Measurements from ENCODE around the gene ZNRF3. TPM values are rescaled to one million over a fixed set of nuclear protein-coding genes. Genes with fewer than 3 reads are reported as not detected.

The ZNRF3 gene
- total RNA-seq, 1 donor from 2014 or later: 2.0 TPM

GRCh38 chr22:29043906-29044575 is 160.7 kb downstream of the ZNRF3 start:
- H3K4me3 Mint-ChIP-seq: no peak overlapping the region
- no peaks in the 10 kb centered on the region for H3K4me1 Mint-ChIP-seq
- intact Hi-C loops (cut with micrococcal nuclease): no loop called here
- H3K36me3 Mint-ChIP-seq (ENCODE audit: low read depth): no peaks in the 10 kb centered on the region
- H3K27me3 Mint-ChIP-seq: peaks cover 15% of the 10 kb centered on the region
- H3K27ac Mint-ChIP-seq: no peak overlapping the region
- no peak for DNase-seq
- H3K9me3 Mint-ChIP-seq: no peaks in the 10 kb centered on the region

- intact Hi-C loops (cut with micrococcal nuclease): no loop called here
- no peak overlapping the region for H3K4me3 Mint-ChIP-seq
- no peaks in the 10 kb centered on the region for H3K36me3 Mint-ChIP-seq (ENCODE audit: low read depth)
- no peaks in the 10 kb centered on the region for H3K9me3 Mint-ChIP-seq
- no peaks in the 10 kb centered on the region for H3K4me1 Mint-ChIP-seq
- no peak for DNase-seq
- H3K27ac Mint-ChIP-seq: no peak overlapping the region
- peaks cover 10% of the 10 kb centered on the region for H3K27me3 Mint-ChIP-seq
Observed at GRCh38 chr22:29044657-29045176, 161.3 kb downstream of the ZNRF3 start.

- H3K27ac Mint-ChIP-seq: no peak overlapping the region
- no peaks in the 10 kb centered on the region for H3K27me3 Mint-ChIP-seq
- DNase-seq: no peak
- no peaks in the 10 kb centered on the region for H3K9me3 Mint-ChIP-seq
- no peaks in the 10 kb centered on the region for H3K36me3 Mint-ChIP-seq (ENCODE audit: low read depth)
- intact Hi-C loops (cut with micrococcal nuclease): no loop called here
- no peak overlapping the region for H3K4me3 Mint-ChIP-seq
- H3K4me1 Mint-ChIP-seq: no peaks in the 10 kb centered on the region
Observed at GRCh38 chr22:29048822-29049654, 165.7 kb downstream of the ZNRF3 start.

GRCh38 chr22:29049655-29050263 is 166.4 kb downstream of the ZNRF3 start:
- intact Hi-C loops (cut with micrococcal nuclease): no loop called here

GRCh38 chr22:29050457-29050856 is 167.1 kb downstream of the ZNRF3 start:
- no peaks in the 10 kb centered on the region for H3K4me1 Mint-ChIP-seq
- no peaks in the 10 kb centered on the region for H3K9me3 Mint-ChIP-seq
- no peak overlapping the region for H3K4me3 Mint-ChIP-seq
- peaks cover 3% of the 10 kb centered on the region for H3K27me3 Mint-ChIP-seq
- no peak overlapping the region for H3K27ac Mint-ChIP-seq
- intact Hi-C loops (cut with micrococcal nuclease): no loop called here
- no peak for DNase-seq
- no peaks in the 10 kb centered on the region for H3K36me3 Mint-ChIP-seq (ENCODE audit: low read depth)

More at GRCh38 chr22:29049655-29050263, 166.4 kb downstream of the ZNRF3 start:
- no peaks in the 10 kb centered on the region for H3K36me3 Mint-ChIP-seq (ENCODE audit: low read depth)
- H3K27ac Mint-ChIP-seq: no peak overlapping the region
- no peak overlapping the region for H3K4me3 Mint-ChIP-seq
- H3K27me3 Mint-ChIP-seq: peaks cover 1% of the 10 kb centered on the region
- no peaks in the 10 kb centered on the region for H3K4me1 Mint-ChIP-seq
- no peaks in the 10 kb centered on the region for H3K9me3 Mint-ChIP-seq
- no peak for DNase-seq

GRCh38 chr22:29053048-29053702 is 169.8 kb downstream of the ZNRF3 start:
- Mint-ChIP-seq H3K27ac (no peak overlapping the region), H3K4me1 (no peaks in the 10 kb centered on the region), H3K4me3 (no peak overlapping the region), H3K36me3 (ENCODE audit: low read depth) (no peaks in the 10 kb centered on the region), H3K27me3 (peaks cover 8% of the 10 kb centered on the region), H3K9me3 (no peaks in the 10 kb centered on the region)
- no peak for DNase-seq
- intact Hi-C loops (cut with micrococcal nuclease): no loop called here

- intact Hi-C loops (cut with micrococcal nuclease): no loop called here
- no peak for DNase-seq
- Mint-ChIP-seq H3K4me1 (no peaks in the 10 kb centered on the region), H3K9me3 (no peaks in the 10 kb centered on the region), H3K27me3 (peaks cover 14% of the 10 kb centered on the region), H3K27ac (no peak overlapping the region), H3K4me3 (no peak overlapping the region), H3K36me3 (ENCODE audit: low read depth) (no peaks in the 10 kb centered on the region)
Observed at GRCh38 chr22:29054251-29054767, 170.9 kb downstream of the ZNRF3 start.

- DNase-seq: no peak
- intact Hi-C loops (cut with micrococcal nuclease): no loop called here
- Mint-ChIP-seq H3K4me3 (no peak overlapping the region), H3K4me1 (no peaks in the 10 kb centered on the region), H3K27me3 (peaks cover 19% of the 10 kb centered on the region), H3K36me3 (ENCODE audit: low read depth) (no peaks in the 10 kb centered on the region), H3K9me3 (no peaks in the 10 kb centered on the region), H3K27ac (no peak overlapping the region)
Observed at GRCh38 chr22:29055192-29055830, 171.9 kb downstream of the ZNRF3 start.

- no peaks in the 10 kb centered on the region for H3K36me3 Mint-ChIP-seq (ENCODE audit: low read depth)
Observed at GRCh38 chr22:29056472-29056871, 173.1 kb downstream of the ZNRF3 start.

GRCh38 chr22:29060251-29060869 is 177.0 kb downstream of the ZNRF3 start:
- Mint-ChIP-seq H3K4me1 (peaks cover under 1% of the 10 kb centered on the region), H3K9me3 (no peaks in the 10 kb centered on the region), H3K27me3 (peaks cover 50% of the 10 kb centered on the region), H3K4me3 (no peak overlapping the region), H3K27ac (no peak overlapping the region), H3K36me3 (ENCODE audit: low read depth) (no peaks in the 10 kb centered on the region)
- no peak for DNase-seq
- intact Hi-C loops (cut with micrococcal nuclease): no loop called here

More at GRCh38 chr22:29056472-29056871, 173.1 kb downstream of the ZNRF3 start:
- Mint-ChIP-seq H3K27me3 (peaks cover 29% of the 10 kb centered on the region), H3K4me1 (no peaks in the 10 kb centered on the region), H3K27ac (no peak overlapping the region), H3K4me3 (no peak overlapping the region), H3K9me3 (no peaks in the 10 kb centered on the region)
- DNase-seq: no peak
- intact Hi-C loops (cut with micrococcal nuclease): no loop called here

- no peak for DNase-seq
- H3K27me3 Mint-ChIP-seq: peaks cover 50% of the 10 kb centered on the region
- H3K27ac Mint-ChIP-seq: no peak overlapping the region
- H3K4me1 Mint-ChIP-seq: peaks cover 1% of the 10 kb centered on the region
- H3K36me3 Mint-ChIP-seq (ENCODE audit: low read depth): no peaks in the 10 kb centered on the region
- no peak overlapping the region for H3K4me3 Mint-ChIP-seq
- intact Hi-C loops (cut with micrococcal nuclease): no loop called here
- no peaks in the 10 kb centered on the region for H3K9me3 Mint-ChIP-seq
Observed at GRCh38 chr22:29060931-29061330, 177.6 kb downstream of the ZNRF3 start.

- H3K27me3 Mint-ChIP-seq: peaks cover 55% of the 10 kb centered on the region
- H3K9me3 Mint-ChIP-seq: no peaks in the 10 kb centered on the region
- no peaks in the 10 kb centered on the region for H3K36me3 Mint-ChIP-seq (ENCODE audit: low read depth)
- no peak within 1 kb of the TSS for H3K4me3 Mint-ChIP-seq
- intact Hi-C loops (cut with micrococcal nuclease): no loop called here
- DNase-seq: no peak
- H3K27ac Mint-ChIP-seq: no peak within 1 kb of the TSS
- peaks cover 1% of the 10 kb centered on the region for H3K4me1 Mint-ChIP-seq
Observed at GRCh38 chr22:29061773-29062172, 178.4 kb downstream of the ZNRF3 start, which contains the start of gene C22orf31. Gene C22orf31 (minus strand): TSS chr22:29061831. CDS start chr22:29061792, 39 bp downstream.

Data from activated CD4-positive, alpha-beta T cell treated with anti-CD3 and anti-CD28 coated beads, Interleukin-2, amount 10 ng/mL, durations not matched to agents 24 days and 14 days (primary cell).